Naive thymus-derived CD4-positive, alpha-beta T cell (primary cell): Measurements from ENCODE around the gene ARL9. TPM values are rescaled to one million over a fixed set of nuclear protein-coding genes. Genes with fewer than 3 reads are reported as not detected.
A peak's percentile ranks its signal among the peaks of the same experiment; 100 is the strongest.

Source experiments
- ATAC-seq: fragments of 150-1000 bp; cut with Tn5 transposase; 2 replicates; pipeline ENCODE4 v1.10.0; 2021; ENCODE audit warnings: mild to moderate bottlenecking, moderate library complexity
- CTCF ChIA-PET: fragments of 350-600 bp; sonication (Branson Sonifier 250); formaldehyde crosslinking; loops from one replicate; lab custom pipeline; 2021; ENCODE audit warnings: antibody characterized with exemption; lab: Charles Lee
- POLR2A ChIA-PET: fragments of 350-600 bp; sonication (Branson Sonifier 250); formaldehyde crosslinking; loops from one replicate; lab custom pipeline; 2021; ENCODE audit warnings: antibody characterized with exemption, inconsistent platforms; lab: Charles Lee
- DNase-seq, 9 donors: peaks; one replicate each; pipeline versions ENCODE4 v3.0.0 to v3.0.0-alpha.2; 2020 to 2022; ENCODE audit warnings: mixed read lengths in 1 of 9
- H3K27ac ChIP-seq: one replicate; pipeline ENCODE4 v1.7.0; 2013; ENCODE audit warnings: mild to moderate bottlenecking, low read depth, low read length, moderate library complexity
- H3K27me3 ChIP-seq, 2 donors: one replicate each; pipeline ENCODE4 v1.7.0; 2013; ENCODE audit warnings: low read length in 2 of 2, mild to moderate bottlenecking in 2 of 2, moderate library complexity in 2 of 2; ENCODE audit not compliant: control insufficient read depth in 2 of 2, insufficient read depth in 2 of 2
- H3K36me3 ChIP-seq, 3 experiments: 1 replicate in 2 of 3; 2 replicates in 1 of 3; pipeline ENCODE4 v1.7.0; 2013; ENCODE audit warnings: low read length in 3 of 3, mild to moderate bottlenecking in 3 of 3, moderate library complexity in 1 of 3; ENCODE audit not compliant: insufficient read depth in 3 of 3, control insufficient read depth in 2 of 3
- H3K4me1 ChIP-seq, 2 donors: one replicate each; pipeline ENCODE4 v1.7.0; 2013; ENCODE audit warnings: low read length in 2 of 2, mild to moderate bottlenecking in 2 of 2, moderate library complexity in 1 of 2; ENCODE audit not compliant: control insufficient read depth in 2 of 2, insufficient read depth in 2 of 2
- H3K4me3 ChIP-seq: 2 replicates; pipeline ENCODE4 v1.7.0; 2013; ENCODE audit warnings: mild to moderate bottlenecking, low read length
- H3K9me3 ChIP-seq, 3 experiments: 1 replicate in 2 of 3; 2 replicates in 1 of 3; pipeline ENCODE4 v1.7.0; 2013; ENCODE audit warnings: low read length in 3 of 3; ENCODE audit not compliant: control insufficient read depth in 2 of 3
- H3K27ac Mint-ChIP-seq, 9 donors: one replicate each; pipeline ENCODE4 v1.8.0; 2020 to 2022; ENCODE audit warnings: mixed read lengths in 9 of 9, mild to moderate bottlenecking in 8 of 9, moderate library complexity in 5 of 9, inconsistent platforms in 2 of 9
- H3K27me3 Mint-ChIP-seq, 5 donors: one replicate each; pipeline ENCODE4 v1.8.0; 2021 to 2022; ENCODE audit warnings: mixed read lengths in 5 of 5, mild to moderate bottlenecking in 1 of 5
- H3K36me3 Mint-ChIP-seq, 5 donors: one replicate each; pipeline ENCODE4 v1.8.0; 2020 to 2022; ENCODE audit warnings: mixed read lengths in 5 of 5, mild to moderate bottlenecking in 3 of 5, inconsistent platforms in 1 of 5
- H3K4me1 Mint-ChIP-seq, 7 donors: one replicate each; pipeline ENCODE4 v1.8.0; 2020 to 2022; ENCODE audit warnings: mixed read lengths in 7 of 7, mild to moderate bottlenecking in 3 of 7, inconsistent platforms in 1 of 7
- H3K4me3 Mint-ChIP-seq, 10 donors: one replicate each; pipeline ENCODE4 v1.8.0; 2020 to 2022; ENCODE audit warnings: mild to moderate bottlenecking in 10 of 10, mixed read lengths in 10 of 10, moderate library complexity in 6 of 10, inconsistent platforms in 2 of 10
- H3K9me3 Mint-ChIP-seq, 11 donors: one replicate each; pipeline ENCODE4 v1.8.0; 2020 to 2022; ENCODE audit warnings: mixed read lengths in 11 of 11, mild to moderate bottlenecking in 4 of 11, inconsistent platforms in 1 of 11, moderate library complexity in 1 of 11
- intact Hi-C, 2 donors: fragments of 100-400 bp; cut with micrococcal nuclease; formaldehyde crosslinking; loops; one replicate each; pipeline ENCODE4 v1.15.1; 2023
- polyA plus RNA-seq, 2 donors: library from polyadenylated mRNA; unstranded; fragments of 300-500 nt; fragmentation: Illumina TruSeq; gene quantifications; one replicate each; pipeline ENCODE4 v1.2.3, GENCODE V29; 2021
- total RNA-seq, 6 experiments: library from RNA in 5 of 6; stranded (reverse) in 5 of 6; gene quantifications; 1 replicate in 5 of 6; 2 replicates in 1 of 6; pipeline ENCODE4 v1.2.3 and lab custom pipeline; 2021 to 2026

Gene ARL9
- total and polyA plus RNA-seq, 7 experiments from 2014 or later, result 0.19 to 0.43 TPM; not detected in 5

GRCh38 chr4:56469489-56470210 is 35.9 kb upstream of the ARL9 start:
- peaks cover 7 to 38% (median 9%) of the 10 kb centered on the region in 3 experiments for H3K36me3 ChIP-seq
- no peaks in the 10 kb centered on the region for H3K9me3 Mint-ChIP-seq
- peak overlapping the region; percentile 11 for H3K4me3 ChIP-seq
- no peaks in the 10 kb centered on the region for H3K9me3 ChIP-seq
- ATAC-seq, result no peak
- no peaks in the 10 kb centered on the region for H3K27me3 ChIP-seq
- intact Hi-C loops, result loop anchor here (2.0 to 10.0 kb wide), 4 partner anchors 13 to 1075 kb away; partner anchors contain the start of genes EXOC1 (in 1 of the 2) and TMEM165 (in 1 of the 2)
- H3K4me1 Mint-ChIP-seq, result peaks cover 39 to 58% (median 53%) of the 10 kb centered on the region in 7 donors
- DNase-seq, result no peak
- H3K4me3 Mint-ChIP-seq, result peak overlapping the region; percentile 41 to 100 (median 86)
- H3K27ac ChIP-seq, result no peak overlapping the region
- peak overlapping the region in 6 of 9 donors; percentile 24 to 94 (median 80) for H3K27ac Mint-ChIP-seq
- peaks cover 0 to 24% (median 22%) of the 10 kb centered on the region in 5 donors for H3K36me3 Mint-ChIP-seq
- ChIA-PET POLR2A (interaction anchor here (0.9 to 3.4 kb wide), 2 partner anchors 33 to 83 kb away, joined by 3 to 56 read pairs; partner anchors contain the start of genes AASDH, PAICS and PPAT), CTCF (interaction anchor here (0.7 to 0.8 kb wide), 2 partner anchors 45 to 329 kb away, joined by 3 to 4 read pairs; no protein-coding TSS in a partner anchor)
- no peaks in the 10 kb centered on the region for H3K27me3 Mint-ChIP-seq
- peaks cover 25 to 29% of the 10 kb centered on the region in 2 donors for H3K4me1 ChIP-seq

GRCh38 chr4:56475917-56476316 is 29.7 kb upstream of the ARL9 start:
- H3K9me3 Mint-ChIP-seq, result no peaks in the 10 kb centered on the region
- POLR2A ChIA-PET, result no interaction called here

GRCh38 chr4:56477192-56477702 is 28.3 kb upstream of the ARL9 start:
- no peaks in the 10 kb centered on the region for H3K27me3 Mint-ChIP-seq
- H3K27ac Mint-ChIP-seq, result peak overlapping the region in 1 of 9 donors; percentile 59
- H3K36me3 Mint-ChIP-seq, result peaks cover 13 to 52% (median 29%) of the 10 kb centered on the region in 5 donors
- no peaks in the 10 kb centered on the region for H3K4me1 ChIP-seq
- H3K27ac ChIP-seq, result no peak overlapping the region
- no peaks in the 10 kb centered on the region for H3K9me3 ChIP-seq
- POLR2A ChIA-PET, result no interaction called here
- intact Hi-C loops, result no loop called here
- H3K9me3 Mint-ChIP-seq, result no peaks in the 10 kb centered on the region
- no peaks in the 10 kb centered on the region for H3K27me3 ChIP-seq
- CTCF ChIA-PET, result no interaction called here
- H3K4me1 Mint-ChIP-seq, result peaks cover 0 to 7% (median 0%) of the 10 kb centered on the region in 7 donors
- H3K4me3 ChIP-seq, result no peak overlapping the region
- no peak for ATAC-seq
- H3K36me3 ChIP-seq, result peaks cover 10 to 77% (median 30%) of the 10 kb centered on the region in 3 experiments
- no peak overlapping the region for H3K4me3 Mint-ChIP-seq
- no peak for DNase-seq

More at GRCh38 chr4:56475917-56476316, 29.7 kb upstream of the ARL9 start:
- Histone ChIP-seq H3K4me1 (no peaks in the 10 kb centered on the region), H3K36me3 (peaks cover 10 to 89% (median 30%) of the 10 kb centered on the region in 3 experiments), H3K9me3 (no peaks in the 10 kb centered on the region), H3K27me3 (no peaks in the 10 kb centered on the region), H3K4me3 (no peak overlapping the region), H3K27ac (no peak overlapping the region)
- intact Hi-C loops, result no loop called here
- peaks cover 0 to 7% (median 6%) of the 10 kb centered on the region in 7 donors for H3K4me1 Mint-ChIP-seq
- no peaks in the 10 kb centered on the region for H3K27me3 Mint-ChIP-seq
- no peak for ATAC-seq
- peaks cover 13 to 58% (median 33%) of the 10 kb centered on the region in 5 donors for H3K36me3 Mint-ChIP-seq
- H3K4me3 Mint-ChIP-seq, result no peak overlapping the region
- no peak for DNase-seq
- H3K27ac Mint-ChIP-seq, result no peak overlapping the region
- CTCF ChIA-PET, result no interaction called here

GRCh38 chr4:56480691-56481090 is 24.9 kb upstream of the ARL9 start:
- Histone ChIP-seq H3K4me1 (no peaks in the 10 kb centered on the region), H3K27ac (no peak overlapping the region), H3K27me3 (no peaks in the 10 kb centered on the region), H3K9me3 (no peaks in the 10 kb centered on the region), H3K4me3 (no peak overlapping the region), H3K36me3 (peaks cover 13 to 63% (median 24%) of the 10 kb centered on the region in 3 experiments)
- Mint-ChIP-seq H3K9me3 (no peaks in the 10 kb centered on the region), H3K4me1 (peaks cover 0 to 6% (median 0%) of the 10 kb centered on the region in 7 donors), H3K27me3 (no peaks in the 10 kb centered on the region), H3K4me3 (no peak overlapping the region), H3K36me3 (peaks cover 12 to 48% (median 22%) of the 10 kb centered on the region in 5 donors), H3K27ac (no peak overlapping the region)
- ChIA-PET CTCF (no interaction called here), POLR2A (no interaction called here)
- no peak for ATAC-seq
- no peak for DNase-seq
- intact Hi-C loops, result no loop called here

GRCh38 chr4:56496241-56496640 is 9.3 kb upstream of the ARL9 start:
- ChIA-PET CTCF (interaction anchor here (0.7 kb wide), 1 partner anchor 17 kb away, joined by 3 read pairs; no protein-coding TSS in a partner anchor), POLR2A (interaction anchor here (0.8 to 1.0 kb wide), 2 partner anchors 28 to 60 kb away, joined by 3 to 5 read pairs; partner anchors contain the start of gene PAICS)
- H3K27me3 Mint-ChIP-seq, result no peaks in the 10 kb centered on the region
- no peaks in the 10 kb centered on the region for H3K27me3 ChIP-seq
- peak overlapping the region in 1 of 9 donors; percentile 46 for H3K27ac Mint-ChIP-seq
- peaks cover 0 to 1% (median 0%) of the 10 kb centered on the region in 7 donors for H3K4me1 Mint-ChIP-seq
- no peaks in the 10 kb centered on the region for H3K9me3 ChIP-seq
- peaks cover 0 to 2% (median 0%) of the 10 kb centered on the region in 11 donors for H3K9me3 Mint-ChIP-seq
- H3K4me3 Mint-ChIP-seq, result no peak overlapping the region
- DNase-seq (no peak), ATAC-seq (no peak)
- peaks cover 3 to 48% (median 5%) of the 10 kb centered on the region in 3 experiments for H3K36me3 ChIP-seq
- peaks cover 0 to 67% (median 31%) of the 10 kb centered on the region in 5 donors for H3K36me3 Mint-ChIP-seq
- H3K4me3 ChIP-seq, result no peak overlapping the region
- H3K27ac ChIP-seq, result no peak overlapping the region
- intact Hi-C loops, result no loop called here
- no peaks in the 10 kb centered on the region for H3K4me1 ChIP-seq

GRCh38 chr4:56511098-56511497 is 5.5 kb downstream of the ARL9 start:
- ChIA-PET CTCF (no interaction called here), POLR2A (interaction anchor here (0.5 kb wide), 1 partner anchor 12 kb away, joined by 3 read pairs; no protein-coding TSS in a partner anchor)
- H3K27me3 ChIP-seq, result no peaks in the 10 kb centered on the region
- DNase-seq (no peak), ATAC-seq (no peak)
- peaks cover 0 to 2% (median 0%) of the 10 kb centered on the region in 11 donors for H3K9me3 Mint-ChIP-seq
- intact Hi-C loops, result no loop called here
- H3K4me3 Mint-ChIP-seq, result no peak overlapping the region
- no peak overlapping the region for H3K27ac Mint-ChIP-seq
- no peak overlapping the region for H3K4me3 ChIP-seq
- no peaks in the 10 kb centered on the region for H3K9me3 ChIP-seq
- peaks cover 4 to 16% (median 8%) of the 10 kb centered on the region in 5 donors for H3K27me3 Mint-ChIP-seq
- H3K36me3 Mint-ChIP-seq, result no peaks in the 10 kb centered on the region
- peaks cover 4 to 9% (median 6%) of the 10 kb centered on the region in 7 donors for H3K4me1 Mint-ChIP-seq
- peaks cover 3 to 5% of the 10 kb centered on the region in 2 donors for H3K4me1 ChIP-seq
- H3K36me3 ChIP-seq, result no peaks in the 10 kb centered on the region
- no peak overlapping the region for H3K27ac ChIP-seq
